Measurements from ENCODE around the gene BTN2A1.

- no peak for TF ChIP-seq CTCF (IDR thresholded peaks at IDR 0.05 in 4 of 5, conservative IDR thresholded peaks at IDR 0.05 in 1 of 5)
- TF ChIP-seq POLR2A (IDR thresholded peaks at IDR 0.05), result no peak
Observed at GRCh38 chr6:26415791-26416190, 42.0 kb upstream of the BTN2A1 start.
